ENCODE results near the gene ATP6AP2.

The ATP6AP2 gene

DNA sequence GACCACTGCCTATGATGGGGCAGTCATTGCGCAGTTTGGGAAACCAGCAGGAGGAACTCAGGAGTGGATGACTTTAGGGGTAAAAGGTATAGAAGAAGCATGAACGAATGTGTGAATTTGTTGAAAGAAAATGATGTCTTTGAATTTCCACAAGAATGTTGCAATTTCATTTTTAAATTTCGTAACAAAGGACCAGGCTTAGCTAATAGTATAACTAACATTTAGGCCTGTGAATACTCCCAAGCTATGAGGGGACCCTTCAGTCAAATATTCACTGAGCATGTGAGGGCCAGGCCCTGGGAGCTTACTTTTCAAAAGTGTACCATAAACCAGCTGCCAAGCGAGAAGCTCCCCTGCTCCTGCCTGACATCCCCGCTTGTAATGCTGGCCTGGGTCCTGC lies 47.7 kb downstream of the ATP6AP2 start:
- H3K9ac ChIP-seq (ENCODE audit: low read length in 5 of 5) = no peak overlapping the region
- no peak overlapping the region for H3K27ac ChIP-seq (ENCODE audit: low read depth, low read length)
- peaks cover 0 to 4% (median under 1%) of the 10 kb centered on the region in 5 donors for H3K9me3 ChIP-seq (ENCODE audit: control insufficient read depth in 5 of 5, low read length in 5 of 5)
- peaks cover 0 to 5% (median 0%) of the 10 kb centered on the region in 5 donors for H3K4me1 ChIP-seq (ENCODE audit: control insufficient read depth in 5 of 5, insufficient read depth in 5 of 5, low read length in 5 of 5)
- no peak overlapping the region for H3K4me3 ChIP-seq (ENCODE audit: low read depth in 1 of 5, low read length in 5 of 5)
- H3K27me3 ChIP-seq (ENCODE audit: control insufficient read depth in 5 of 5, insufficient read depth in 4 of 5, low read length in 5 of 5) = peaks cover 0 to 9% (median 9%) of the 10 kb centered on the region in 5 donors
- peaks cover 19 to 57% (median 43%) of the 10 kb centered on the region in 5 donors for H3K36me3 ChIP-seq (ENCODE audit: control insufficient read depth in 5 of 5, insufficient read depth in 5 of 5, low read length in 5 of 5)

- Histone ChIP-seq H3K36me3 (ENCODE audit: control insufficient read depth in 5 of 5, insufficient read depth in 5 of 5, low read length in 5 of 5) (peaks cover 33 to 91% (median 69%) of the 10 kb centered on the region in 5 donors), H3K9ac (ENCODE audit: low read length in 5 of 5) (no peak overlapping the region)
These were observed 51.4 kb downstream of the ATP6AP2 start for GRCh38 chrX:40632199-40632598.

GRCh38 chrX:40637687-40638086 lies 56.9 kb downstream of the ATP6AP2 start:
- Histone ChIP-seq H3K9me3 (ENCODE audit: control insufficient read depth in 5 of 5, low read length in 5 of 5) (no peaks in the 10 kb centered on the region), H3K4me1 (ENCODE audit: control insufficient read depth in 5 of 5, insufficient read depth in 5 of 5, low read length in 5 of 5) (peaks cover 0 to 10% (median 5%) of the 10 kb centered on the region in 5 donors), H3K27ac (ENCODE audit: low read depth, low read length) (no peak overlapping the region), H3K9ac (ENCODE audit: low read length in 5 of 5) (no peak overlapping the region), H3K36me3 (ENCODE audit: control insufficient read depth in 5 of 5, insufficient read depth in 5 of 5, low read length in 5 of 5) (peaks cover 22 to 65% (median 37%) of the 10 kb centered on the region in 5 donors), H3K27me3 (ENCODE audit: control insufficient read depth in 5 of 5, insufficient read depth in 4 of 5, low read length in 5 of 5) (peaks cover 0 to 18% (median 12%) of the 10 kb centered on the region in 5 donors), H3K4me3 (ENCODE audit: low read depth in 1 of 5, low read length in 5 of 5) (no peak overlapping the region)

More at GRCh38 chrX:40632199-40632598, 51.4 kb downstream of the ATP6AP2 start:
- peaks cover 0 to 10% (median 9%) of the 10 kb centered on the region in 5 donors for H3K27me3 ChIP-seq (ENCODE audit: control insufficient read depth in 5 of 5, insufficient read depth in 4 of 5, low read length in 5 of 5)
- H3K4me3 ChIP-seq (ENCODE audit: low read depth in 1 of 5, low read length in 5 of 5) = no peak overlapping the region
- H3K4me1 ChIP-seq (ENCODE audit: control insufficient read depth in 5 of 5, insufficient read depth in 5 of 5, low read length in 5 of 5) = peaks cover 0 to 5% (median 0%) of the 10 kb centered on the region in 5 donors
- no peaks in the 10 kb centered on the region for H3K9me3 ChIP-seq (ENCODE audit: control insufficient read depth in 5 of 5, low read length in 5 of 5)
- no peak overlapping the region for H3K27ac ChIP-seq (ENCODE audit: low read depth, low read length)

DNA sequence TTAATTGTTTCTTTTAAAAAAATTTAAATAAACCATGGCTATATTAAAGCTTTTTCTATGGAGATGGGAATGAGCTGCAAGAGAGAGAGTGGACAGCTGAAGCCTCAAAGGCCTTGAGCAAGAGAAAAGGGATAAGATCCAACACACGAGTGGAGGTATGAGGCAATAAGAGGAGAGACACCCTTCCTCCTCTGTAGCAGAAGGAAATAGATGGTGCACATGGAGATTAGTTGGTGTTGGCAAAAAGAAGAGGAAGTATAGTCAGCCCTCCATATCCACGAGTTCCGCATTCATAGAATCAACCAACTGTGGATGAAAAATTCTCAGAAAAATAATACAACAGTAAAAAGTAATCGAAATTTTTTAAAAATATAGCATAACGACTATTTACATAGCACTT lies 63.4 kb downstream of the ATP6AP2 start:
- peak overlapping the region in 2 of 5 donors; percentile 50 to 57 for H3K9ac ChIP-seq (ENCODE audit: low read length in 5 of 5)

GRCh38 chrX:40644821-40645358 lies 64.1 kb downstream of the ATP6AP2 start:
- H3K4me1 ChIP-seq (ENCODE audit: control insufficient read depth in 5 of 5, insufficient read depth in 5 of 5, low read length in 5 of 5) = peaks cover 16 to 51% (median 41%) of the 10 kb centered on the region in 5 donors
- H3K27ac ChIP-seq (ENCODE audit: low read depth, low read length) = peak overlapping the region; percentile 55
- H3K36me3 ChIP-seq (ENCODE audit: control insufficient read depth in 5 of 5, insufficient read depth in 5 of 5, low read length in 5 of 5) = peaks cover 0 to 9% (median 4%) of the 10 kb centered on the region in 5 donors
- peak overlapping the region; percentile 38 to 68 (median 56) for H3K4me3 ChIP-seq (ENCODE audit: low read depth in 1 of 5, low read length in 5 of 5)
- no peaks in the 10 kb centered on the region for H3K9me3 ChIP-seq (ENCODE audit: control insufficient read depth in 5 of 5, low read length in 5 of 5)
- H3K9ac ChIP-seq (ENCODE audit: low read length in 5 of 5) = peak overlapping the region in 3 of 5 donors; percentile 44 to 57 (median 50)
- peaks cover 0 to 6% (median 3%) of the 10 kb centered on the region in 5 donors for H3K27me3 ChIP-seq (ENCODE audit: control insufficient read depth in 5 of 5, insufficient read depth in 4 of 5, low read length in 5 of 5)

More for the DNA sequence above, 63.4 kb downstream of the ATP6AP2 start:
- Histone ChIP-seq H3K4me1 (ENCODE audit: control insufficient read depth in 5 of 5, insufficient read depth in 5 of 5, low read length in 5 of 5) (peaks cover 16 to 51% (median 42%) of the 10 kb centered on the region in 5 donors), H3K9me3 (ENCODE audit: control insufficient read depth in 5 of 5, low read length in 5 of 5) (no peaks in the 10 kb centered on the region), H3K36me3 (ENCODE audit: control insufficient read depth in 5 of 5, insufficient read depth in 5 of 5, low read length in 5 of 5) (peaks cover 0 to 12% (median 4%) of the 10 kb centered on the region in 5 donors), H3K4me3 (ENCODE audit: low read depth in 1 of 5, low read length in 5 of 5) (peak overlapping the region; percentile 38 to 68 (median 56)), H3K27me3 (ENCODE audit: control insufficient read depth in 5 of 5, insufficient read depth in 4 of 5, low read length in 5 of 5) (peaks cover 0 to 11% (median 4%) of the 10 kb centered on the region in 5 donors), H3K27ac (ENCODE audit: low read depth, low read length) (peak overlapping the region; percentile 55)

DNA sequence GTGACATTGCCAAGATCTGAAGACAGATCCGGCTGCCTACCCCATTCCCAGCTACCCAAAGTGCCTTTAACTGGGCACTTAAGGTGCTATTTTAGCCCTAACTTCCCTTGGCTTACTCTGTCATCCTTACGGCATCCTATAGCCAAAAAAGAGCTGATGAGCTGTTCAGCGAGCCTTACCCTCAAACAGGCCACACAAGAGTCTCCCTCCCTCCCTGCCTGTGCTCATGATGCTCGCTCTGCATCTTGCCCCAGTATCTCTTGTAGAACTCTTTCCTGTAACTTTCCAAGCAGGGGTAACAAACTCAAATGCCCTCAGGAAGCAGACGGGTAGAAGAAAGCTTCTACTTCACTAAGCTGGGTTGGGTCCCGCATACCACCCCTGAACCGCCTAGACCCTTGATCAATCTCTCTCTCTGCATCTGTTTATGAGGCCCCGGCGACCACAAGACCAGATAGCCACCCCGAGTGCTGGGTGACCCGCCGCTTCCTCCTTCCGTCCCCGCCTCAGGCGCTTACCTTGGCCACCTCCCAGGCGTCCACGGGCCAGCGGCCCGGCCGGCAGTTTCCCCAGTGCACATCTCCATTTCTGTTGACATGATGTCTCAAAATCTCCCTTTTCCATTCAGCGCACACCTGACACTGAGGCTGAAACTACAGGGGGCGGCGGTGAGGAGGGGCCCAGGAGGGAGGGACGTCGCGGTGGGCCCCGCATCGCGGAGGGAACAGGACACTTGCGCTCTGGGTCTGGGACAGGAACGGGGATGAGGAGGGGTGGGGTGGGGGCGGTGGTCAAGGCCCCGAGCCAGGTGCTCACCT lies 65.9 kb downstream of the ATP6AP2 start:
- Histone ChIP-seq H3K4me3 (ENCODE audit: low read depth in 1 of 5, low read length in 5 of 5) (peak overlapping the region; percentile 76 to 85 (median 80)), H3K27me3 (ENCODE audit: control insufficient read depth in 5 of 5, insufficient read depth in 4 of 5, low read length in 5 of 5) (peaks cover 0 to 4% (median 2%) of the 10 kb centered on the region in 5 donors), H3K27ac (ENCODE audit: low read depth, low read length) (peak overlapping the region; percentile 85), H3K9me3 (ENCODE audit: control insufficient read depth in 5 of 5, low read length in 5 of 5) (no peaks in the 10 kb centered on the region), H3K36me3 (ENCODE audit: control insufficient read depth in 5 of 5, insufficient read depth in 5 of 5, low read length in 5 of 5) (peaks cover 0 to 3% (median 2%) of the 10 kb centered on the region in 5 donors), H3K9ac (ENCODE audit: low read length in 5 of 5) (peak overlapping the region; percentile 35 to 79 (median 60)), H3K4me1 (ENCODE audit: control insufficient read depth in 5 of 5, insufficient read depth in 5 of 5, low read length in 5 of 5) (peaks cover 16 to 51% (median 41%) of the 10 kb centered on the region in 5 donors)

DNA sequence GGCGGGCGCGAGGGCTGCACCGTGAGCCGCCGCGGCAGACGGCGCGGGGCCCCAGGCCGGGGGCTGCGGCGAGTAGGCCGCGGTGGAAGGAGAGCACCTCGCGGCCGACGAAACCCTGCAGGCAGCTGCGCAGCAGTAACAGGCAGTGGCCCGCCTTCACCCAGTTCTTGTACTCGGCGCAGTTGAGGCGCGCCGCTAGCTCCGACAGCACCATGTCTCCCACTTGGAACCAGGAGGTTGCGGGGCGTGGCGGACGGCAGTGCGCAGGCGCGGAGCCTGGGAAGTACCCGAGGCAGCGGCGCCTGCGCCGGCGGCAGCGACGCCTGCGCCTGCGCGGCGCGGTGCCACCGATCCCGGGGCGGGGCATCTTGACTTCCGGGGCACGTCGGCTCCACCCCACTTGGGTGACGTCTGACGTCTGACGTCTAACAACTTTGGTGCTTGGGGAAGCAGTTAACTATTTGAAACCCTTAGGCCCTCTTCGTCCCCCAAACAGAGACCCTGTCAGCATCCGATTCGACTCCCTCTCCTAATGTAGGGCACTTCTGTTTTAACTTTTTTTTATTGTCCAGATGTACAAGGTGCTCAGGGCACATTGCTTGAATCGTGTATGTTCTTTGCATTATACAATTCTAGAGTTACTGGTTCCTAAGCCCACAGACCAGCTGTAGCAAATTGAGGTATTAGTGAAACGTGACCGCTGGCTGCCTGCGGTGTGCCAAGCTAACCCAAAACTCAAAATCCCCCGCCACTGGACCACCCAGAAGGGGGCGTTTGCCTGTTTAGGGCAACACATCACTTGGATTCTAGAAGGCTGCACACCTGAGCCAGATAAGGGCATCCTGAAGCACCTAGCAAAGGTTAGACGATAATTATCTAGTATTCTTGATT lies 66.8 kb downstream of the ATP6AP2 start, which contains the start of gene CXorf38:
CXorf38 (minus strand) TSS at position 255 of the 891 bp plus-strand sequence; CDS start at position 214, 41 bp downstream.
- Histone ChIP-seq H3K9ac (ENCODE audit: low read length in 5 of 5) (peak within 1 kb of the TSS; percentile 35 to 79 (median 65)), H3K36me3 (ENCODE audit: control insufficient read depth in 5 of 5, insufficient read depth in 5 of 5, low read length in 5 of 5) (peaks cover 0 to 2% (median 0%) of the 10 kb centered on the region in 5 donors), H3K4me3 (ENCODE audit: low read depth in 1 of 5, low read length in 5 of 5) (peak within 1 kb of the TSS; percentile 76 to 85 (median 80)), H3K27me3 (ENCODE audit: control insufficient read depth in 5 of 5, insufficient read depth in 4 of 5, low read length in 5 of 5) (peaks cover 0 to 4% (median 0%) of the 10 kb centered on the region in 5 donors), H3K9me3 (ENCODE audit: control insufficient read depth in 5 of 5, low read length in 5 of 5) (no peaks in the 10 kb centered on the region), H3K4me1 (ENCODE audit: control insufficient read depth in 5 of 5, insufficient read depth in 5 of 5, low read length in 5 of 5) (peaks cover 16 to 46% (median 36%) of the 10 kb centered on the region in 5 donors), H3K27ac (ENCODE audit: low read depth, low read length) (peak within 1 kb of the TSS; percentile 85)

DNA sequence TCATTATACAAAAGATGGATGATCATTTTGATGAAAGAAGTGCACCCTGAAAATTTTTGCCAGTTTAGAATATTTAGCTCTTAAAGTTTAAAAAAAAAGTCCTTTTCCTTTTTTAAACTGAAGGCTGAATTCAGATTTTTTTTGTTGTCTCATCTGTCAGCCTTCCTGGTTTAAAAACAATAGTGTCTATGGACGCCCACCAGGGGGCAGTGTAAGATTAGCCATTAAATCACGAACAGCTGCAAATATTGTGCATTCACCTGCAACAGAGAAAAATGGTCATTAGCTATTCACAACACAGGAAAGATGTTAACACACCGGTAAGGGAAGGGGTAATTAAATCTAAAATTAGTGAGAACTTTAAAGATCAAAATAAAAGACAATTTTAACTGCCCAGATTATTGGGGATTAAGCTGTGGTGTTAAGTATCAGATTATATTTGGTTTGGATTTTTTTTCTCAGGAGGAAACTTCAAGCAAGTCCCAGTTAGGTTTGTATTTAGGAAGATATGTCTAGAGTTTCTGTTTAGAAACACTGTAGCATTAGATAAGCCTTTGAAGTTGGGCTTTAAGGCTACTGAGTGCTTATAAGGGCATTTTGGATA lies 71.0 kb downstream of the ATP6AP2 start:
- Histone ChIP-seq H3K27ac (ENCODE audit: low read depth, low read length) (no peak overlapping the region), H3K36me3 (ENCODE audit: control insufficient read depth in 5 of 5, insufficient read depth in 5 of 5, low read length in 5 of 5) (peaks cover 9 to 13% (median 10%) of the 10 kb centered on the region in 5 donors), H3K4me1 (ENCODE audit: control insufficient read depth in 5 of 5, insufficient read depth in 5 of 5, low read length in 5 of 5) (peaks cover 4 to 14% (median 9%) of the 10 kb centered on the region in 5 donors), H3K9ac (ENCODE audit: low read length in 5 of 5) (no peak overlapping the region), H3K4me3 (ENCODE audit: low read depth in 1 of 5, low read length in 5 of 5) (no peak overlapping the region), H3K27me3 (ENCODE audit: control insufficient read depth in 5 of 5, insufficient read depth in 4 of 5, low read length in 5 of 5) (peaks cover 0 to 7% (median 0%) of the 10 kb centered on the region in 5 donors), H3K9me3 (ENCODE audit: control insufficient read depth in 5 of 5, low read length in 5 of 5) (no peaks in the 10 kb centered on the region)

DNA sequence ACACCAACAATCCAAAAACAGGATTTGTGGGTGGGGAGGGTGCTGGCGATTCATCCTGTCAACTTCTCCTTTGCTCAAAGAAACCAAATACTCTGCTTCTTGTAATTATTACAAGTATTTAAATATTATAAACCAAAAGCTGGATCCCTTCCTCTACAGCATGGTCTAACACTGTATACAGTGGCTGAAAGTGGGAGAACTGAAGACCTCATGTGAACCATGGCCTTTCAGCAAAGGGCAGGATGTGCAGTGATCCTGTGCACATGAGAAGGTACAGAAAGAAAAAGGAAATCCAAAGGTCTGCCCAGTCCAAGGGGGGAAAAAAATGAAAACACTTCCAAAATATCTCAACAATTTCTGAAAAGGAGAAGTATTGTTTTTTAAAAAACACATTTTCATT lies 71.9 kb downstream of the ATP6AP2 start:
- Histone ChIP-seq H3K27ac (ENCODE audit: low read depth, low read length) (no peak overlapping the region), H3K27me3 (ENCODE audit: control insufficient read depth in 5 of 5, insufficient read depth in 4 of 5, low read length in 5 of 5) (peaks cover 0 to 7% (median 3%) of the 10 kb centered on the region in 5 donors), H3K4me3 (ENCODE audit: low read depth in 1 of 5, low read length in 5 of 5) (no peak overlapping the region)

More for the DNA sequence above, 71.9 kb downstream of the ATP6AP2 start:
- H3K4me1 ChIP-seq (ENCODE audit: control insufficient read depth in 5 of 5, insufficient read depth in 5 of 5, low read length in 5 of 5) = peaks cover under 1 to 4% (median 4%) of the 10 kb centered on the region in 5 donors
- H3K36me3 ChIP-seq (ENCODE audit: control insufficient read depth in 5 of 5, insufficient read depth in 5 of 5, low read length in 5 of 5) = peaks cover 10 to 18% (median 15%) of the 10 kb centered on the region in 5 donors
- H3K9me3 ChIP-seq (ENCODE audit: control insufficient read depth in 5 of 5, low read length in 5 of 5) = no peaks in the 10 kb centered on the region
- H3K9ac ChIP-seq (ENCODE audit: low read length in 5 of 5) = no peak overlapping the region

All from subcutaneous abdominal adipose tissue (tissue), 5 donors.